ENCODE data around the gene VGF.

VGF gene

GRCh38 chr7:101208794-101209193 is 43.4 kb upstream of the VGF start:
- H3K9ac ChIP-seq (ENCODE audit: low read length): no peak overlapping the region
- peaks cover 51 to 63% of the 10 kb centered on the region in 2 experiments for H3K36me3 ChIP-seq (ENCODE audit: control insufficient read depth in 1 of 2, insufficient read depth in 2 of 2, low read length in 2 of 2)
- H2BK120ac ChIP-seq (ENCODE audit: insufficient read depth, low read length, poor library complexity): no peak overlapping the region
- no peaks in the 10 kb centered on the region for H3K4me1 ChIP-seq (ENCODE audit: control insufficient read depth in 1 of 2, insufficient read depth in 2 of 2, low read length in 2 of 2)
- no peak overlapping the region for H3K4me2 ChIP-seq (ENCODE audit: low read length)
- H2BK5ac ChIP-seq (ENCODE audit: low read depth, low read length, poor library complexity): no peak overlapping the region
- no peak overlapping the region for H4K91ac ChIP-seq (ENCODE audit: low read depth, low read length)
- H3K79me1 ChIP-seq (ENCODE audit: low read length): no peaks in the 10 kb centered on the region
- no peak overlapping the region for H4K8ac ChIP-seq (ENCODE audit: low read depth, low read length)
- H3K9me3 ChIP-seq (ENCODE audit: insufficient read depth, low read depth, low read length): no peaks in the 10 kb centered on the region
- no peaks in the 10 kb centered on the region for H3K27me3 ChIP-seq (ENCODE audit: insufficient read depth, low read length)
- H2AK5ac ChIP-seq (ENCODE audit: low read length): no peak overlapping the region
- no peak for DNase-seq
- H4K12ac ChIP-seq (ENCODE audit: low read depth, low read length): no peak overlapping the region
- H3K18ac ChIP-seq (ENCODE audit: low read length): no peak overlapping the region
- no peak overlapping the region for H2AFZ ChIP-seq (ENCODE audit: insufficient read depth, low read length, poor library complexity)
- H3K79me2 ChIP-seq (ENCODE audit: control insufficient read depth, insufficient read depth, low read length, poor library complexity): no peaks in the 10 kb centered on the region
- H3K23ac ChIP-seq (ENCODE audit: low read length): no peak overlapping the region
- no peak overlapping the region for H3K14ac ChIP-seq (ENCODE audit: low read length)
- no peak overlapping the region for H3K27ac ChIP-seq (ENCODE audit: low read depth, low read length)
- no peak overlapping the region for H3K4me3 ChIP-seq (ENCODE audit: low read depth, low read length)
- H2BK12ac ChIP-seq (ENCODE audit: low read length): no peak overlapping the region
- WGBS (ENCODE audit: extremely low coverage, insufficient coverage, insufficient read length): no CpG with 5 or more reads among the region's 14 CpGs
- H3K4ac ChIP-seq (ENCODE audit: low read depth, low read length): no peak overlapping the region

- Histone ChIP-seq H3K9ac (ENCODE audit: low read length) (no peak overlapping the region), H3K9me3 (ENCODE audit: insufficient read depth, low read depth, low read length) (peaks cover 2% of the 10 kb centered on the region), H3K27ac (ENCODE audit: low read depth, low read length) (no peak overlapping the region), H4K12ac (ENCODE audit: low read depth, low read length) (no peak overlapping the region), H4K91ac (ENCODE audit: low read depth, low read length) (no peak overlapping the region), H3K14ac (ENCODE audit: low read length) (no peak overlapping the region), H3K4ac (ENCODE audit: low read depth, low read length) (no peak overlapping the region), H3K18ac (ENCODE audit: low read length) (no peak overlapping the region), H3K79me2 (ENCODE audit: control insufficient read depth, insufficient read depth, low read length, poor library complexity) (no peaks in the 10 kb centered on the region), H3K4me1 (ENCODE audit: control insufficient read depth in 1 of 2, insufficient read depth in 2 of 2, low read length in 2 of 2) (no peaks in the 10 kb centered on the region), H3K79me1 (ENCODE audit: low read length) (no peaks in the 10 kb centered on the region), H2AFZ (ENCODE audit: insufficient read depth, low read length, poor library complexity) (no peak overlapping the region), H2AK5ac (ENCODE audit: low read length) (no peak overlapping the region), H3K27me3 (ENCODE audit: insufficient read depth, low read length) (no peaks in the 10 kb centered on the region), H2BK5ac (ENCODE audit: low read depth, low read length, poor library complexity) (no peak overlapping the region), H4K8ac (ENCODE audit: low read depth, low read length) (no peak overlapping the region), H3K36me3 (ENCODE audit: control insufficient read depth in 1 of 2, insufficient read depth in 2 of 2, low read length in 2 of 2) (peaks cover 48 to 56% of the 10 kb centered on the region in 2 experiments), H3K23ac (ENCODE audit: low read length) (no peak overlapping the region), H2BK12ac (ENCODE audit: low read length) (no peak overlapping the region), H2BK120ac (ENCODE audit: insufficient read depth, low read length, poor library complexity) (no peak overlapping the region), H3K4me2 (ENCODE audit: low read length) (no peak overlapping the region), H3K4me3 (ENCODE audit: low read depth, low read length) (no peak overlapping the region)
- DNase-seq: no peak
- WGBS (ENCODE audit: extremely low coverage, insufficient coverage, insufficient read length): no CpG with 5 or more reads among the region's 17 CpGs
Measured at GRCh38 chr7:101207459-101207858, 42.1 kb upstream of the VGF start.

GRCh38 chr7:101206665-101207042 is 41.3 kb upstream of the VGF start:
- no peak overlapping the region for H3K23ac ChIP-seq (ENCODE audit: low read length)
- no peak overlapping the region for H4K8ac ChIP-seq (ENCODE audit: low read depth, low read length)
- no peak overlapping the region for H3K9ac ChIP-seq (ENCODE audit: low read length)
- H3K79me2 ChIP-seq (ENCODE audit: control insufficient read depth, insufficient read depth, low read length, poor library complexity): no peaks in the 10 kb centered on the region
- peak overlapping the region; percentile 60 for H3K4me3 ChIP-seq (ENCODE audit: low read depth, low read length)
- no peak overlapping the region for H3K4ac ChIP-seq (ENCODE audit: low read depth, low read length)
- H4K12ac ChIP-seq (ENCODE audit: low read depth, low read length): no peak overlapping the region
- H2BK120ac ChIP-seq (ENCODE audit: insufficient read depth, low read length, poor library complexity): no peak overlapping the region
- no peak for DNase-seq
- H3K9me3 ChIP-seq (ENCODE audit: insufficient read depth, low read depth, low read length): peaks cover 3% of the 10 kb centered on the region
- WGBS (ENCODE audit: extremely low coverage, insufficient coverage, insufficient read length): no CpG with 5 or more reads among the region's 19 CpGs
- no peaks in the 10 kb centered on the region for H3K79me1 ChIP-seq (ENCODE audit: low read length)
- no peak overlapping the region for H3K18ac ChIP-seq (ENCODE audit: low read length)
- no peak overlapping the region for H2BK12ac ChIP-seq (ENCODE audit: low read length)
- H2AK5ac ChIP-seq (ENCODE audit: low read length): no peak overlapping the region
- H3K36me3 ChIP-seq (ENCODE audit: control insufficient read depth in 1 of 2, insufficient read depth in 2 of 2, low read length in 2 of 2): peaks cover 42 to 48% of the 10 kb centered on the region in 2 experiments
- no peak overlapping the region for H2BK5ac ChIP-seq (ENCODE audit: low read depth, low read length, poor library complexity)
- H2AFZ ChIP-seq (ENCODE audit: insufficient read depth, low read length, poor library complexity): no peak overlapping the region
- no peak overlapping the region for H4K91ac ChIP-seq (ENCODE audit: low read depth, low read length)
- no peak overlapping the region for H3K14ac ChIP-seq (ENCODE audit: low read length)
- peaks cover 5% of the 10 kb centered on the region for H3K27me3 ChIP-seq (ENCODE audit: insufficient read depth, low read length)
- peaks cover 0 to 4% of the 10 kb centered on the region in 2 experiments for H3K4me1 ChIP-seq (ENCODE audit: control insufficient read depth in 1 of 2, insufficient read depth in 2 of 2, low read length in 2 of 2)
- no peak overlapping the region for H3K4me2 ChIP-seq (ENCODE audit: low read length)
- H3K27ac ChIP-seq (ENCODE audit: low read depth, low read length): no peak overlapping the region

- H2AK5ac ChIP-seq (ENCODE audit: low read length): no peak overlapping the region
- H2AFZ ChIP-seq (ENCODE audit: insufficient read depth, low read length, poor library complexity): no peak overlapping the region
- H4K12ac ChIP-seq (ENCODE audit: low read depth, low read length): no peak overlapping the region
- no peak overlapping the region for H3K23ac ChIP-seq (ENCODE audit: low read length)
- DNase-seq: no peak
- no peaks in the 10 kb centered on the region for H3K79me2 ChIP-seq (ENCODE audit: control insufficient read depth, insufficient read depth, low read length, poor library complexity)
- no peak overlapping the region for H3K4me2 ChIP-seq (ENCODE audit: low read length)
- no peak overlapping the region for H3K18ac ChIP-seq (ENCODE audit: low read length)
- H2BK12ac ChIP-seq (ENCODE audit: low read length): no peak overlapping the region
- H3K36me3 ChIP-seq (ENCODE audit: control insufficient read depth in 1 of 2, insufficient read depth in 2 of 2, low read length in 2 of 2): peaks cover 37 to 42% of the 10 kb centered on the region in 2 experiments
- peaks cover under 1 to 6% of the 10 kb centered on the region in 2 experiments for H3K4me1 ChIP-seq (ENCODE audit: control insufficient read depth in 1 of 2, insufficient read depth in 2 of 2, low read length in 2 of 2)
- H3K27me3 ChIP-seq (ENCODE audit: insufficient read depth, low read length): peaks cover 6% of the 10 kb centered on the region
- H3K4me3 ChIP-seq (ENCODE audit: low read depth, low read length): no peak overlapping the region
- no peak overlapping the region for H4K8ac ChIP-seq (ENCODE audit: low read depth, low read length)
- no peak overlapping the region for H3K14ac ChIP-seq (ENCODE audit: low read length)
- H2BK5ac ChIP-seq (ENCODE audit: low read depth, low read length, poor library complexity): no peak overlapping the region
- no CpG with 5 or more reads among the region's 32 CpGs for WGBS (ENCODE audit: extremely low coverage, insufficient coverage, insufficient read length)
- H4K91ac ChIP-seq (ENCODE audit: low read depth, low read length): no peak overlapping the region
- no peaks in the 10 kb centered on the region for H3K79me1 ChIP-seq (ENCODE audit: low read length)
- H3K9me3 ChIP-seq (ENCODE audit: insufficient read depth, low read depth, low read length): peaks cover 3% of the 10 kb centered on the region
- no peak overlapping the region for H3K4ac ChIP-seq (ENCODE audit: low read depth, low read length)
- no peak overlapping the region for H3K27ac ChIP-seq (ENCODE audit: low read depth, low read length)
- H3K9ac ChIP-seq (ENCODE audit: low read length): no peak overlapping the region
- H2BK120ac ChIP-seq (ENCODE audit: insufficient read depth, low read length, poor library complexity): no peak overlapping the region
Measured at GRCh38 chr7:101205901-101206664, 40.7 kb upstream of the VGF start.

Measured in trophoblast cell (in vitro differentiated cells and primary cell).